ENCODE measurements around the gene ZMIZ1.

The ZMIZ1 gene

DNA sequence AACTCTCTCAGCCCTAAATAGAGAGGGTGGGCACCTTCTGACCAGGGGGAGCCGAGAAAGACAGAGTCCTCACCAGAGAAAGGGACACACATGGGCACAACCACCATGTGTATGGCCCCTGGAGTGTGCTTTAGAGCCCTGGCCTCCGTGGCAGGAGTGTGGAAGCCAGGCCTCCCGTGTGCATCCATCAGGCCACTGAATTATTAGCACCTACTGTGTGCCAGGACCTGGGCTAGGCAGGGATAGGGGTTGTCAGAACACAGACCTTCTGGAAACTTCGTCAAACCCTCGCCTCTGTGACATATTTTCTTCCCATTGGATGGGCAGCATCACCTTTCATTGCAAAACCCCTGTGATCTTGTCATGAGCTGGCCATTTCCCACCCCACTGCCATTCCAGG, 78.5 kb downstream of the ZMIZ1 start:
- TF ChIP-seq, protein P1, sequence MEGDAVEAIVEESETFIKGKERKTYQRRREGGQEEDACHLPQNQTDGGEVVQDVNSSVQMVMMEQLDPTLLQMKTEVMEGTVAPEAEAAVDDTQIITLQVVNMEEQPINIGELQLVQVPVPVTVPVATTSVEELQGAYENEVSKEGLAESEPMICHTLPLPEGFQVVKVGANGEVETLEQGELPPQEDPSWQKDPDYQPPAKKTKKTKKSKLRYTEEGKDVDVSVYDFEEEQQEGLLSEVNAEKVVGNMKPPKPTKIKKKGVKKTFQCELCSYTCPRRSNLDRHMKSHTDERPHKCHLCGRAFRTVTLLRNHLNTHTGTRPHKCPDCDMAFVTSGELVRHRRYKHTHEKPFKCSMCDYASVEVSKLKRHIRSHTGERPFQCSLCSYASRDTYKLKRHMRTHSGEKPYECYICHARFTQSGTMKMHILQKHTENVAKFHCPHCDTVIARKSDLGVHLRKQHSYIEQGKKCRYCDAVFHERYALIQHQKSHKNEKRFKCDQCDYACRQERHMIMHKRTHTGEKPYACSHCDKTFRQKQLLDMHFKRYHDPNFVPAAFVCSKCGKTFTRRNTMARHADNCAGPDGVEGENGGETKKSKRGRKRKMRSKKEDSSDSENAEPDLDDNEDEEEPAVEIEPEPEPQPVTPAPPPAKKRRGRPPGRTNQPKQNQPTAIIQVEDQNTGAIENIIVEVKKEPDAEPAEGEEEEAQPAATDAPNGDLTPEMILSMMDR (IDR thresholded peaks at IDR 0.05; ENCODE audit: extremely low read depth, missing control alignments): no peak
- no peak for DNase-seq (ENCODE audit: low spot score)

DNA sequence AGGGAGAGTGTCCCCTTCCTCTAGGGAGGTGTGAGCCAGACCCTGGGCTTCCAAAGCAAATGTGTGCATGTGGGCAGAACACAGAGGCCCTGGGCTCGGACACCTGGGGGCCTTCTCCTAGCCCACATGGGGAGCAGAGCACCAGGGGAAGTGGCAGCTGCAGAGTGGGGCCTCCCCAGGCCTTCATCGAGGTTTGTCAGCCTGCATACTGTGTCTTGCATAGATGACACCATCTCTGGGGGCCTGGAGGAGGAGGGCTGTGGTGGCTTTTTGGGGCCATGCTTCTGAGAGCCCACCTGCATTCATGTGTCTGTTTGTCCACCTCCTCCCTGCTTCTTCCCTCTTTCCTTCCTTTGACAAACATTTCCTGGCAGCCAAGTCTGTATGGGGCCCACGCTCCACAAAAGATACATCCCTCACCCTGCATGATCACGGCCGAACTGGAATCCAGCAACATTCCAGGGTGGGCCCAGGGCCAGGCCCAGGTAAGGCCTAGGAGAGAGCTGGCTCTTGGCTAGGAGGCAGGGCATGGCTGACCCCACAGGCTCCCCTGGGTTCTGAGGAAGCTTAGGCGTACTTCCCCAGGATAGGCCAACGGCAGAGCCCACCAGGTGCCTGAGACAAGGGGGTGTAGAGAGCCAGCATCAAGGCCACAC, 79.2 kb downstream of the ZMIZ1 start:
- no peak for DNase-seq (ENCODE audit: low spot score)

DNA sequence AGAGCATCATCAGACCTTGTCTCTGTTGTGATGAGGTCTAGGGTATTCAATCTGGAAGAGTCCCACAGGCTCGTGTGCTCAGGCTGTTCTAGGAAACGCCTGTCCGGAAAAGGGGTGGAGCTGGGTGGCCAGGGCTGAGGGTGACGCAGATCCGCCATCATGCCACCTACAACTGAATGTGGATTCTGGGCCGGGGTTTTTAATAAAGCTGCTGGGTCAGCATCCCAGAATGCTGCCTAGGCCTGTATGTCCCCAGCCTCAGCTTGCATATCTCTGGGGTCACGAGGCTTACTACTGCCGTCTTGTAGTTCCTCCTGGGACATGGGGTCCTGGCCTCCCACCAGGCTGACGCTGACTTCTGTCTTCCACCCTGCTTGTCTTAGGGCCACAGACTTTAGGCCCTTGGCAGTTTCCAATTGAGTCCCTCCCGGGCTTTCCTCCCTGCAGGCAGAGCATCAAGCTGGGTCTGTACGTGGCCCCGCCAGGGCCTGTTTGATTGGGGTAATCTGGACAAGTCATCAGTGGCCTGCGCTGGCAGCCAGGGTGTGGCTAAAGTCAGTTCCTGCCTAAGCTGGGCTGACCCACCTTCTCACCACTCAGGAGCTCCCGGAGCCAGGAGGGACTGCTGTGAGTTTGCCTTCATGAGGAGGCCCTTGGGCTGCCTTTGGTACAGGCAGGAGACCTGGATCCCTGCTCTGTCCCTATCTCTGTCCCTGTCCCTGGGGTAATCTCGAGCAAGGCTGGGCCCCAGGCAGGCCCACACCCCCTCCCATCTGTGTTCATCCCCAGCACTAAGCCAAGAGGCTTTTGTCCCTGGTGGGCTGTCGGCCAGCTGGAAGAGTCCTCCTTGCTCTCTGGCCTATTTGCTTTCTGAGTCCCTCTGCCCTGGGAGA, 79.9 kb downstream of the ZMIZ1 start:
- TF ChIP-seq, protein P1 (IDR thresholded peaks at IDR 0.05; ENCODE audit: extremely low read depth, missing control alignments): no peak
- no peak for DNase-seq (ENCODE audit: low spot score)

More for the DNA sequence above, 79.2 kb downstream of the ZMIZ1 start:
- TF ChIP-seq, protein P1 (IDR thresholded peaks at IDR 0.05; ENCODE audit: extremely low read depth, missing control alignments): no peak

- DNase-seq (ENCODE audit: low spot score): no peak
- TF ChIP-seq, protein P1 (IDR thresholded peaks at IDR 0.05; ENCODE audit: extremely low read depth, missing control alignments): no peak
Measured at GRCh38 chr10:79149345-79149661, 80.5 kb downstream of the ZMIZ1 start.

DNA sequence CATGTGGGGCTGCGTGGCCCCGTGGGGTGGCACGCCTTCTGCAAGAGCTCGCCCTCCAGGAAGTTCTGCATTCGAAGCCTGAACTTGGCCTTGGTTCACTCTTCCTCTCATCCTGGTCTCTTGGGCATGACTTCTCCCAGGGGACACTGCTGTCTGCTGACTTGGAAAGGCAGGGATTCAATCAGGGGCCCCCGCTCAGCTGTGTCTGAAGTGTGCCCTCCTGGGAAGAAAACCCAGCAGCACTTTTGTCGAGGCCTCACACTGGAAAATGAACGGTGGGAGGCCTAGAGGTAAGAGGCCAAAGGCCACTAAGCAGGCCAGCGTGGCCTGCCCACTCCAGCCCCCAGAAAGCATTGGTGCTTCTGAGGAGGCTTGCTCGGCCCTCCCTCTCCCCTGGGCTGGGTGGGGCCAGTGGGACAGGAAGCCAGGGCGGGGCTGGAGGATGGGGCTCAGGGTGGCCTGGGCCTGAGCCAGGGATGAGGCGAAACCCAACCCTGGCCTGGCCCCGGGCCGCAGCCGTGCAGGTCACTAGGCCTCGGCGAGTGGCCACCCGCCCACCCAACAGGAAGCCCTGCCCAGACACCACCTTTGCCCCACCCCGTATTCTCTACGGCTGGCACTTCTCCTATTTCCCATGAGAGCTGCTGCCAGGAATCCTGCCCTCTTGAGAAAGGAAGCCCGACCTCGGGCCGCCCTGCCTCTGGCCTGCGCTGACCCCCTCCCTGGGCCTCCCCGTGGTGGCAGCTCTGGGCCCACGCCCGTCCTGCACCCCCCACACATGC, 81.1 kb downstream of the ZMIZ1 start:
- peak; percentile 86 for DNase-seq (ENCODE audit: low spot score)
- TF ChIP-seq, protein P1 (IDR thresholded peaks at IDR 0.05; ENCODE audit: extremely low read depth, missing control alignments): no peak

- no peak for DNase-seq (ENCODE audit: low spot score)
- TF ChIP-seq, protein P1 (IDR thresholded peaks at IDR 0.05; ENCODE audit: extremely low read depth, missing control alignments): no peak
Measured at GRCh38 chr10:79150444-79150754, 81.6 kb downstream of the ZMIZ1 start.

- TF ChIP-seq, protein P1 (IDR thresholded peaks at IDR 0.05; ENCODE audit: extremely low read depth, missing control alignments): no peak
- DNase-seq (ENCODE audit: low spot score): no peak
Measured at GRCh38 chr10:79152423-79152817, 83.7 kb downstream of the ZMIZ1 start.
